Measurements from ENCODE around the gene LY6G6F. TPM values are rescaled to one million over a fixed set of nuclear protein-coding genes. Genes with fewer than 3 reads are reported as not detected.

The LY6G6F gene
- total RNA-seq, 1 experiment from 2014 or later: not detected

GRCh38 chr6:31692886-31693285 lies 13.8 kb upstream of the LY6G6F start:
- H3K27me3 ChIP-seq (replicated peaks; ENCODE audit: insufficient read depth, low read depth, low read length, poor library complexity): no peaks in the 10 kb centered on the region
- CTCF ChIA-PET: no interaction called here
- POLR2A ChIA-PET (ENCODE audit: low non-redundant PET): no interaction called here
- no peaks in the 10 kb centered on the region for H3K4me1 ChIP-seq (ENCODE audit: insufficient read depth, low read length, poor library complexity, severe bottlenecking)
- no peak for DNase-seq (ENCODE audit: low spot score)
- peaks cover 34% of the 10 kb centered on the region for H3K36me3 ChIP-seq (ENCODE audit: insufficient read depth, low read length, poor library complexity, severe bottlenecking)
- no TSS peak for BruUV-seq (replicated peaks)
- no peaks in the 10 kb centered on the region for H3K9me3 ChIP-seq (ENCODE audit: low read depth, low read length, poor library complexity, severe bottlenecking)
- no peak overlapping the region for H3K27ac ChIP-seq (ENCODE audit: low read depth, low read length, poor library complexity, severe bottlenecking)
- no peak for TF ChIP-seq CTCF (conservative IDR thresholded peaks at IDR 0.05; ENCODE audit: low read depth, low read length)
- TF ChIP-seq EZH2 (IDR thresholded peaks at IDR 0.05; ENCODE audit: borderline replicate concordance, low read depth, low read length, poor library complexity, severe bottlenecking): no peak
- intact Hi-C loops (cut with micrococcal nuclease; ENCODE audit: unreplicated experiment): no loop called here
- no peak overlapping the region for H3K4me3 ChIP-seq (ENCODE audit: low read depth, low read length, poor library complexity, severe bottlenecking)

- no peak for TF ChIP-seq EZH2 (IDR thresholded peaks at IDR 0.05; ENCODE audit: borderline replicate concordance, low read depth, low read length, poor library complexity, severe bottlenecking)
- TF ChIP-seq CTCF (conservative IDR thresholded peaks at IDR 0.05; ENCODE audit: low read depth, low read length): no peak
- H3K27me3 ChIP-seq (replicated peaks; ENCODE audit: insufficient read depth, low read depth, low read length, poor library complexity): no peaks in the 10 kb centered on the region
- DNase-seq (ENCODE audit: low spot score): no peak
- H3K36me3 ChIP-seq (ENCODE audit: insufficient read depth, low read length, poor library complexity, severe bottlenecking): peaks cover 27% of the 10 kb centered on the region
- ChIA-PET CTCF (no interaction called here), POLR2A (ENCODE audit: low non-redundant PET) (no interaction called here)
- H3K4me3 ChIP-seq (ENCODE audit: low read depth, low read length, poor library complexity, severe bottlenecking): no peak overlapping the region
- H3K9me3 ChIP-seq (ENCODE audit: low read depth, low read length, poor library complexity, severe bottlenecking): no peaks in the 10 kb centered on the region
- no peak overlapping the region for H3K27ac ChIP-seq (ENCODE audit: low read depth, low read length, poor library complexity, severe bottlenecking)
- intact Hi-C loops (cut with micrococcal nuclease; ENCODE audit: unreplicated experiment): no loop called here
- BruUV-seq (replicated peaks): no TSS peak
- H3K4me1 ChIP-seq (ENCODE audit: insufficient read depth, low read length, poor library complexity, severe bottlenecking): no peaks in the 10 kb centered on the region
Measured at GRCh38 chr6:31693535-31693934, 13.1 kb upstream of the LY6G6F start.

DNA sequence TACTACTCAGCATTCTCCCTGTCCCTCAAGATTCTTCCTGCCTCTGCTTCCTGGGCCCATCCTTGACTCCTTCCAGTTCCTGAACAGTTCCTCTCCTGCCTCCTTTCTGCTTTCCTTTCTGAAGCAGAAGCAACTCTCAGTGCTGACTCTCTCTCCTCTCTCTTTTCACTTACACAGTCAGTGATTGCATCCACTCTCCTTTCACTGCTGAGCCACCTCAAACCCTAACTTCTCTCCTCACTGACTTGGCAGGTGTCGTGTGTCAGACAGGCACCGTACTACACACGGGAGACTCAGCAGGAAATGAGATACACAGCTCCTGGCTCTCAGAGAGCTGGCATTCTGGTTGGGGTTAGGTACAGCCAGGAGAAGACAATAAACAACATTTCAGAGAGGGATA lies 9.1 kb upstream of the LY6G6F start:
- intact Hi-C loops (cut with micrococcal nuclease; ENCODE audit: unreplicated experiment): no loop called here
- H3K36me3 ChIP-seq (ENCODE audit: insufficient read depth, low read length, poor library complexity, severe bottlenecking): peaks cover 17% of the 10 kb centered on the region
- H3K27ac ChIP-seq (ENCODE audit: low read depth, low read length, poor library complexity, severe bottlenecking): no peak overlapping the region
- POLR2A ChIA-PET (ENCODE audit: low non-redundant PET): no interaction called here
- no peak for TF ChIP-seq CTCF (conservative IDR thresholded peaks at IDR 0.05; ENCODE audit: low read depth, low read length)
- TF ChIP-seq EZH2 (IDR thresholded peaks at IDR 0.05; ENCODE audit: borderline replicate concordance, low read depth, low read length, poor library complexity, severe bottlenecking): no peak
- no peaks in the 10 kb centered on the region for H3K27me3 ChIP-seq (replicated peaks; ENCODE audit: insufficient read depth, low read depth, low read length, poor library complexity)
- CTCF ChIA-PET: no interaction called here
- no peak for DNase-seq (ENCODE audit: low spot score)
- H3K4me3 ChIP-seq (ENCODE audit: low read depth, low read length, poor library complexity, severe bottlenecking): no peak overlapping the region
- H3K4me1 ChIP-seq (ENCODE audit: insufficient read depth, low read length, poor library complexity, severe bottlenecking): peaks cover 7% of the 10 kb centered on the region
- H3K9me3 ChIP-seq (ENCODE audit: low read depth, low read length, poor library complexity, severe bottlenecking): no peaks in the 10 kb centered on the region
- no TSS peak for BruUV-seq (replicated peaks)

Data from A673 (cell line).